ENCODE measurements around the gene MRPS12. TPM values are rescaled to one million over a fixed set of nuclear protein-coding genes. Genes with fewer than 3 reads are reported as not detected.

The MRPS12 gene
- total and polyA plus RNA-seq, 2 of the 4 experiments (the other 2 are of a cell fraction), result 26.7 to 75.4 TPM

DNA sequence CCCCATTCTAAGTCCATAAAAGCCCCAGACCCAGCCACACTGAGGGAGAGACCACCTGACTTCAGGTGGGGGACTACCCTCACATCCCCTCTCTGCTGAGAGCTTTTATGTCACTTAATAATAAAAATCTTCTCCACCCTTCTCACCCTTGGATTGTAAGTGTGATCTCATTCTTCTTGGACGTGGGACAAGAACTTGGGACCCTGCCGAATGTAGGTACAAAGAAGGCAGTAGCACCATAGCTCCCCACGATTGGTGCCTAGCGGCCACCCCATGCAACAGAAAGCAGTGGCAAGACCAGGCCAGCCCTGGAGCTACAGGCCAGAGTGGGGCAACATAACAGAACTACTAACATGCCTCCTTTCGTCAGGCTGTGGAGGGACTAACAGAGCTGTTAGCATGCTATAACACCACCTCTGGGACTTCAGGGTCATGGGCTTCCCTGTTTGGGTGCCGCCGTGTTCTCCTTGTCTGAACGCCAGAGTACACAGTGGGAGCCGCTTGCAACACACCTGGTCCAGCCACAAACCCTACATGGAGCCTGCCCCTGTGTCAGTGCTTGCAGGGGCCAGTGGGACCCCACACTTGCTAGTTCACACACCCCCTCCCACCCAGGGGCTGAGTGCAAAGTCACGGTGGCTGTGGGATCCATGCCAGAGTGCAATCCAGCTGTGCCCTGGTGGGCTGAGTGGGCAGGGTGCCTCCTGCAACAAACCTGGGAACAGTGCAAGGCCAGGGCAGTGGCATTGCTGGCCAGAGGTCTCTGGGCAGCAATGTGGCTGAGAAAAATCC, 50.0 kb downstream of the MRPS12 start:
- no peak overlapping the region for H2BK20ac ChIP-seq (ENCODE audit: low read depth, low read length)
- dilution Hi-C loops (cut with HindIII; ENCODE audit: low sequenced_read_pairs, unreplicated experiment) (no loop called here), in situ Hi-C loops (cut with MboI; ENCODE audit: low sequenced_read_pairs) (no loop called here), intact Hi-C loops (cut with micrococcal nuclease) (no loop called here)
- H3K18ac ChIP-seq (ENCODE audit: low read depth, low read length), result no peak overlapping the region
- ATAC-seq (ENCODE audit: low read depth) (no peak), DNase-seq (no peak)
- no peak overlapping the region for H3K4ac ChIP-seq (ENCODE audit: low read depth, low read length)
- H3K27ac ChIP-seq (ENCODE audit: insufficient read depth, low read length), result no peak overlapping the region
- POLR2A ChIA-PET (ENCODE audit: unreplicated experiment), result no interaction called here
- no peak overlapping the region for H2BK5ac ChIP-seq (ENCODE audit: low read depth, low read length, poor library complexity, severe bottlenecking)
- no peak overlapping the region for H3K56ac ChIP-seq (ENCODE audit: extremely low read depth, insufficient read depth, low read length)
- no peaks in the 10 kb centered on the region for H3K36me3 ChIP-seq (ENCODE audit: control insufficient read depth, insufficient read depth, low read length)
- H3K4me1 ChIP-seq (ENCODE audit: control insufficient read depth, insufficient read depth, low read length), result peaks cover 7% of the 10 kb centered on the region
- H4K5ac ChIP-seq (ENCODE audit: low read depth, low read length), result no peak overlapping the region
- CTCF ChIA-PET, result no interaction called here
- H3K4me2 ChIP-seq (ENCODE audit: low read depth, low read length), result no peak overlapping the region
- H3K79me1 ChIP-seq (ENCODE audit: low read depth in 1 of 2, low read length in 2 of 2), result 0 out of 4 replicates have a peak, but pooled peaks cover 0 to 3% of the 10 kb centered on the region in 2 experiments
- H3K9me3 ChIP-seq (ENCODE audit: control insufficient read depth, insufficient read depth, low read length), result peaks cover 8% of the 10 kb centered on the region
- H3K9ac ChIP-seq (ENCODE audit: low read depth, low read length), result no peak overlapping the region
- no peak overlapping the region for H3K14ac ChIP-seq (replicated peaks; ENCODE audit: low read depth, low read length)
- H3K23ac ChIP-seq (ENCODE audit: low read depth, low read length), result no peak overlapping the region
- no peak overlapping the region for H4K8ac ChIP-seq (ENCODE audit: low read depth in 2 of 2, low read length in 2 of 2)
- WGBS, 2 experiments (ENCODE audit: extremely low coverage in 2 of 2, insufficient read length in 1 of 2), result 73% methylated on average over 5 of the region's 10 CpGs; no CpG with 5 or more reads in 1 of the 2 experiments
- H2BK15ac ChIP-seq (ENCODE audit: low read depth, low read length), result no peak overlapping the region
- H2AK9ac ChIP-seq (replicated peaks; ENCODE audit: low read depth, low read length, poor library complexity), result no peak overlapping the region
- H3K9me1 ChIP-seq (ENCODE audit: insufficient read depth, low read length), result no peaks in the 10 kb centered on the region
- H4K91ac ChIP-seq (ENCODE audit: insufficient read depth, low read depth, low read length), result no peak overlapping the region
- BruUV-seq (replicated peaks), result no TSS peak
- H4K20me1 ChIP-seq (ENCODE audit: insufficient read depth, low read length), result no peaks in the 10 kb centered on the region
- H2AFZ ChIP-seq (replicated peaks; ENCODE audit: low read length, poor library complexity), result peak overlapping the region; percentile 6
- peaks cover 2% of the 10 kb centered on the region; the same call in 1 of the 2 replicates for H3K27me3 ChIP-seq (ENCODE audit: control insufficient read depth, insufficient read depth, low read length)
- no peak overlapping the region for H2BK120ac ChIP-seq (ENCODE audit: low read depth, low read length)
- no peak overlapping the region for H3K4me3 ChIP-seq (ENCODE audit: insufficient read depth, low read depth, low read length)
- no peak overlapping the region for H2AK5ac ChIP-seq (ENCODE audit: low read depth, low read length)
- TF ChIP-seq MAZ (IDR thresholded peaks at IDR 0.05; ENCODE audit: borderline replicate concordance, low read depth, low read length) (no peak), RCOR1 (IDR thresholded peaks at IDR 0.05; ENCODE audit: insufficient replicate concordance, low read length) (no peak), MAFK (IDR thresholded peaks at IDR 0.05; ENCODE audit: low read depth, low read length) (no peak), CEBPB (IDR thresholded peaks at IDR 0.05; ENCODE audit: low read depth, low read length) (no peak), CHD1 (IDR thresholded peaks at IDR 0.05; ENCODE audit: low read depth, low read length) (no peak), RFX5 (IDR thresholded peaks at IDR 0.05; ENCODE audit: low read depth, low read length) (no peak), NFE2L2 (IDR thresholded peaks at IDR 0.05; ENCODE audit: low read depth, low read length) (no peak), SMC3 (IDR thresholded peaks at IDR 0.05; ENCODE audit: low read depth, low read length) (no peak), RAD21 (IDR thresholded peaks at IDR 0.05; ENCODE audit: low read length) (no peak), FOS (IDR thresholded peaks at IDR 0.05; ENCODE audit: low read depth, low read length) (no peak), BHLHE40 (IDR thresholded peaks at IDR 0.05; ENCODE audit: low read depth, low read length) (no peak), MXI1 (IDR thresholded peaks at IDR 0.05; ENCODE audit: borderline replicate concordance, low read depth, low read length) (no peak)
- TF ChIP-seq, protein P1, sequence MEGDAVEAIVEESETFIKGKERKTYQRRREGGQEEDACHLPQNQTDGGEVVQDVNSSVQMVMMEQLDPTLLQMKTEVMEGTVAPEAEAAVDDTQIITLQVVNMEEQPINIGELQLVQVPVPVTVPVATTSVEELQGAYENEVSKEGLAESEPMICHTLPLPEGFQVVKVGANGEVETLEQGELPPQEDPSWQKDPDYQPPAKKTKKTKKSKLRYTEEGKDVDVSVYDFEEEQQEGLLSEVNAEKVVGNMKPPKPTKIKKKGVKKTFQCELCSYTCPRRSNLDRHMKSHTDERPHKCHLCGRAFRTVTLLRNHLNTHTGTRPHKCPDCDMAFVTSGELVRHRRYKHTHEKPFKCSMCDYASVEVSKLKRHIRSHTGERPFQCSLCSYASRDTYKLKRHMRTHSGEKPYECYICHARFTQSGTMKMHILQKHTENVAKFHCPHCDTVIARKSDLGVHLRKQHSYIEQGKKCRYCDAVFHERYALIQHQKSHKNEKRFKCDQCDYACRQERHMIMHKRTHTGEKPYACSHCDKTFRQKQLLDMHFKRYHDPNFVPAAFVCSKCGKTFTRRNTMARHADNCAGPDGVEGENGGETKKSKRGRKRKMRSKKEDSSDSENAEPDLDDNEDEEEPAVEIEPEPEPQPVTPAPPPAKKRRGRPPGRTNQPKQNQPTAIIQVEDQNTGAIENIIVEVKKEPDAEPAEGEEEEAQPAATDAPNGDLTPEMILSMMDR (conservative IDR thresholded peaks at IDR 0.05; ENCODE audit: low read depth, low read length), result no peak
- TF ChIP-seq, protein P2, sequence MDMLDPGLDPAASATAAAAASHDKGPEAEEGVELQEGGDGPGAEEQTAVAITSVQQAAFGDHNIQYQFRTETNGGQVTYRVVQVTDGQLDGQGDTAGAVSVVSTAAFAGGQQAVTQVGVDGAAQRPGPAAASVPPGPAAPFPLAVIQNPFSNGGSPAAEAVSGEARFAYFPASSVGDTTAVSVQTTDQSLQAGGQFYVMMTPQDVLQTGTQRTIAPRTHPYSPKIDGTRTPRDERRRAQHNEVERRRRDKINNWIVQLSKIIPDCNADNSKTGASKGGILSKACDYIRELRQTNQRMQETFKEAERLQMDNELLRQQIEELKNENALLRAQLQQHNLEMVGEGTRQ (IDR thresholded peaks at IDR 0.05; ENCODE audit: low read depth, low read length), result no peak
- TF ChIP-seq, protein P3, sequence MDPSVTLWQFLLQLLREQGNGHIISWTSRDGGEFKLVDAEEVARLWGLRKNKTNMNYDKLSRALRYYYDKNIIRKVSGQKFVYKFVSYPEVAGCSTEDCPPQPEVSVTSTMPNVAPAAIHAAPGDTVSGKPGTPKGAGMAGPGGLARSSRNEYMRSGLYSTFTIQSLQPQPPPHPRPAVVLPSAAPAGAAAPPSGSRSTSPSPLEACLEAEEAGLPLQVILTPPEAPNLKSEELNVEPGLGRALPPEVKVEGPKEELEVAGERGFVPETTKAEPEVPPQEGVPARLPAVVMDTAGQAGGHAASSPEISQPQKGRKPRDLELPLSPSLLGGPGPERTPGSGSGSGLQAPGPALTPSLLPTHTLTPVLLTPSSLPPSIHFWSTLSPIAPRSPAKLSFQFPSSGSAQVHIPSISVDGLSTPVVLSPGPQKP (IDR thresholded peaks at IDR 0.05; ENCODE audit: borderline replicate concordance, low read depth, low read length), result no peak
